Endodermal cell (in vitro differentiated cells): ENCODE measurements around the gene TKFC. TPM values are rescaled to one million over a fixed set of nuclear protein-coding genes. Genes with fewer than 3 reads are reported as not detected.

Source experiments
- DNase-seq: peaks from one replicate; pipeline ENCODE4 v3.0.0-alpha.2; 2017
- H3K27ac ChIP-seq: 2 replicates; pipeline ENCODE4 v1.5.1; 2013; ENCODE audit warnings: mild to moderate bottlenecking, low read depth, low read length, moderate library complexity
- H3K27me3 ChIP-seq: 2 replicates; pipeline ENCODE4 v1.6.1; 2013; ENCODE audit warnings: mild to moderate bottlenecking, low read length, moderate library complexity; ENCODE audit not compliant: insufficient read depth, control insufficient read depth, poor library complexity, severe bottlenecking
- H3K36me3 ChIP-seq: 2 replicates; pipeline ENCODE4 v1.7.0; 2013; ENCODE audit warnings: mild to moderate bottlenecking, low read length, moderate library complexity; ENCODE audit not compliant: control insufficient read depth, insufficient read depth
- H3K4me1 ChIP-seq: one replicate; pipeline ENCODE4 v1.7.0; 2013; ENCODE audit warnings: low read length; ENCODE audit not compliant: control insufficient read depth, insufficient read depth
- H3K4me3 ChIP-seq: 2 replicates; pipeline ENCODE4 v1.5.1; 2013; ENCODE audit warnings: mild to moderate bottlenecking, low read length, moderate library complexity
- H3K9ac ChIP-seq: 2 replicates; pipeline ENCODE4 v1.6.1; 2013; ENCODE audit warnings: mild to moderate bottlenecking, low read length, moderate library complexity; ENCODE audit not compliant: poor library complexity, severe bottlenecking; ENCODE audit errors: extremely low read depth
- H3K9me3 ChIP-seq: 2 replicates; pipeline ENCODE4 v1.6.1; 2013; ENCODE audit warnings: mild to moderate bottlenecking, low read length, moderate library complexity; ENCODE audit not compliant: control insufficient read depth
- H3K27ac Mint-ChIP-seq: 2 replicates; pipeline ENCODE4 v1.8.0; 2020; ENCODE audit warnings: mixed read lengths
- H3K27me3 Mint-ChIP-seq: 2 replicates; pipeline ENCODE4 v1.8.0; 2021; ENCODE audit warnings: mild to moderate bottlenecking, mixed read lengths; ENCODE audit not compliant: insufficient read depth
- H3K36me3 Mint-ChIP-seq: 2 replicates; pipeline ENCODE4 v1.8.0; 2020; ENCODE audit warnings: low read depth, mixed read lengths
- H3K4me1 Mint-ChIP-seq: 2 replicates; pipeline ENCODE4 v1.8.0; 2020; ENCODE audit warnings: mixed read lengths
- H3K4me3 Mint-ChIP-seq: 2 replicates; pipeline ENCODE4 v1.8.0; 2020; ENCODE audit warnings: mild to moderate bottlenecking, moderate library complexity, mixed read lengths
- H3K9me3 Mint-ChIP-seq: 2 replicates; pipeline ENCODE4 v1.8.0; 2020; ENCODE audit warnings: mild to moderate bottlenecking, mixed read lengths
- CTCF ChIP-seq: fragments of 200-600 bp; sonication (generic); conservative IDR thresholded peaks from 2 replicates; pipeline ENCODE4 v1.5.0; 2021; ENCODE audit warnings: antibody characterized with exemption, mild to moderate bottlenecking
- WGBS, 2 experiments: methylation state at CpG; one replicate each; pipeline versions ENCODE4 v1.1.5 to v1.1.7; 2013; ENCODE audit warnings: missing lambda C conversion rate in 2 of 2, mixed read lengths in 1 of 2; ENCODE audit not compliant: insufficient coverage in 1 of 2, insufficient read length in 1 of 2; 5-methylcytosine and 5-hydroxymethylcytosine counted together
- long read RNA-seq, 4 experiments: library from polyadenylated mRNA in 2 of 4; library from RNA in 1 of 4; library from capped mRNA in 1 of 4; stranded (forward) in 3 of 4; unstranded in 1 of 4; transcript quantifications; one replicate each; pipeline ENCODE4 v2.0.0, GENCODE V29; 2020 to 2021; ENCODE audit warnings: inconsistent platforms in 1 of 4
- polyA plus RNA-seq, 2 experiments: library from polyadenylated mRNA; stranded (reverse); fragments of 50-300 nt; gene quantifications; one replicate each; pipeline ENCODE4 v1.2.3, GENCODE V29; 2013
- total RNA-seq, 2 donors: library from RNA; stranded (reverse); fragmentation: NEBNext Ultra II Directional in 1 of 2; extraction: Animal tissue kit (Norgen Biotek cat#: 25700) in 1 of 2; gene quantifications; 2 replicates in 1 of 2; 3 replicates in 1 of 2; pipeline ENCODE4 v1.2.1, GENCODE V29; 2021

The TKFC gene
- total RNA-seq, result 100 to 1,000 TPM in 1 of 2 donors, 10 to 100 TPM in 1; 93.7 to 116 TPM
- 54.4 TPM for polyA plus RNA-seq (2013, experiment 1 of 2)
- polyA plus RNA-seq (2013, experiment 2 of 2), result 47.1 TPM
- long read RNA-seq, experiment 1, full-length matches to known transcripts, result 10 of 32 reads
- long read RNA-seq, experiment 1, partial matches to known transcripts, result 7 of 32 reads
- long read RNA-seq, experiment 1, other reads (novel, unspliced or antisense), result 15 of 32 reads
- long read RNA-seq, experiment 2, full-length matches to known transcripts, result 50 of 104 reads
- long read RNA-seq, experiment 2, partial matches to known transcripts, result 19 of 104 reads
- long read RNA-seq, experiment 2, other reads (novel, unspliced or antisense), result 35 of 104 reads
- long read RNA-seq, experiment 3, full-length matches to known transcripts, result 161 of 260 reads
- long read RNA-seq, experiment 3, partial matches to known transcripts, result 25 of 260 reads
- long read RNA-seq, experiment 3, other reads (novel, unspliced or antisense), result 74 of 260 reads
- long read RNA-seq, experiment 4, full-length matches to known transcripts, result 24 of 45 reads
- long read RNA-seq, experiment 4, partial matches to known transcripts, result 7 of 45 reads
- long read RNA-seq, experiment 4, other reads (novel, unspliced or antisense), result 14 of 45 reads

DNA sequence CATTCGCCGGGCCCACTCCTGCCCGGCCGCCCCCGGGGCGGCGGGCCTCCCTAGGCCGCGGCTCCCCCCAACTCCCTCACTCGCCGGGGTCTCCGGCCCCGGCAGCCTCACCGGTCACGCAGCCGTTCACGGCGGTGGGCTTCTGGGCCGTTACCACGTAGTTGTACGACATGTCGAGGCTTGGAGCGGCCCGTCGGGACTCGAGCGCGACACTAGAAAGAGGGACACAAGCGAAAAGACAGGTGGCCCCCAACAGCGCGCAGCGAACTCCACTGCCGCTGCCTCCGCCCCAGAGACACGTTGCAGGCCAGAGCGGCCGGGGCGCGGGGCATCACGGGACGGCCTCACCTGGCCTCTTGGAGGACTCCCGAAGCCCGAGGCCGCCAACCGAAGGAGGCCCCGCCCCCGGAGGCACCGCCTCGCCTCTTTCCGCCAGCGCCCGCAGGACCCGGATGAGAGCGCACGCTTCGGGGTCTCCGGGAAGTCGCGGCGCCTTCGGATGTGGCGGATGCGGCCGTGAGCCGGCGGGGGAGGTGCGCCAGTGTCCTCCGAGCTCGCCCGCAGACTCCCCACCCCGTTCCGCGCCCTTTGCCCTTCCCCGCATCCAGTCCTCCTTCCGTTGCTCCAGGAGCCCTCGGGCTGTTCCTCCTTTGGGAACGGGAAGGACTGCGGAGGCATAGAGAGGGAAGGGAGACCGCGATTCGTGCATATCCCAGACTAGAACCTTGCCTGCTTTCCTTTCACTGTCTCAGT lies at the start of gene TKFC, which contains the start of gene DDB1:
TSS of gene TKFC (plus strand) at position 432 of the 753 bp plus-strand sequence. CDS start 1,501 bp downstream, outside the sequence.
TSS of gene DDB1 (minus strand) at position 309 of the 753 bp plus-strand sequence. CDS start at position 172, 137 bp downstream.
- Mint-ChIP-seq H3K4me1 (peaks cover 17% of the 10 kb centered on the region), H3K27ac (peak within 1 kb of the TSS; percentile 99), H3K4me3 (peak within 1 kb of the TSS; percentile 97)

DNA sequence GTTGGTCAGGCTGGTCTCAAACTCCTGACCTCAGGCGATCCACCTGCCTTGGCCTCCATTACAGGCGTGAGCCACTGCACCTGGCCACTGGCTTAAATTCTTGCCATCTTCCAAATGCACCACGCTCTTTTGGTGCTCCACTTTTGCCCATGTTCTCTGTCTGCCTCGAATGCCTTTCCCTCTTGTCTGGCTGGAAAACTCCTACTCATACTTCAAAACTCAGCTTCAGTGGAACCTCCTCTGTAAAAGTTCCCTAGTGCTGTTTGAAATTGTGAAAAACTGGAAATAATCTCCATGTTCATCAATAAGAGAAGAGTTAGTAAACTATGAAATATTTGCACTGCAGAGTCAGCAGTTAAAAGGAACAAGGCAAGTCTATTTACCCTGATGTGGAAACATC lies 49.4 kb upstream of the TKFC start:
- DNase-seq, result no peak
- H3K9me3 Mint-ChIP-seq, result peaks cover 5% of the 10 kb centered on the region
- no peak overlapping the region for H3K27ac Mint-ChIP-seq
- H3K27me3 Mint-ChIP-seq, result peaks cover 13% of the 10 kb centered on the region
- no peak for TF ChIP-seq CTCF
- Histone ChIP-seq H3K27me3 (no peaks in the 10 kb centered on the region), H3K4me3 (no peak overlapping the region), H3K36me3 (peaks cover 11% of the 10 kb centered on the region), H3K27ac (no peak overlapping the region), H3K4me1 (no peaks in the 10 kb centered on the region), H3K9ac (no peak overlapping the region), H3K9me3 (peaks cover 7% of the 10 kb centered on the region)
- peaks cover 39% of the 10 kb centered on the region for H3K36me3 Mint-ChIP-seq
- H3K4me3 Mint-ChIP-seq, result no peak overlapping the region
- 89 to 94% methylated on average over 3 to 4 of the region's 4 CpGs for WGBS, 2 experiments
- peaks cover 6% of the 10 kb centered on the region for H3K4me1 Mint-ChIP-seq

More for the DNA sequence above, at the start of gene TKFC, which contains the start of gene DDB1:
- Histone ChIP-seq H3K4me1 (peaks cover 5% of the 10 kb centered on the region), H3K9me3 (no peaks in the 10 kb centered on the region), H3K4me3 (peak within 1 kb of the TSS; percentile 99), H3K27me3 (no peaks in the 10 kb centered on the region), H3K27ac (peak within 1 kb of the TSS; percentile 89), H3K9ac (peak within 1 kb of the TSS; percentile 100), H3K36me3 (peaks cover 26% of the 10 kb centered on the region)
- TF ChIP-seq CTCF, result no peak
- Mint-ChIP-seq H3K36me3 (peaks cover 18% of the 10 kb centered on the region), H3K27me3 (no peaks in the 10 kb centered on the region), H3K9me3 (no peaks in the 10 kb centered on the region)
- peak; percentile 99 for DNase-seq
- 0 to 2% methylated on average over 13 to 81 of the region's 81 CpGs for WGBS, 2 experiments

DNA sequence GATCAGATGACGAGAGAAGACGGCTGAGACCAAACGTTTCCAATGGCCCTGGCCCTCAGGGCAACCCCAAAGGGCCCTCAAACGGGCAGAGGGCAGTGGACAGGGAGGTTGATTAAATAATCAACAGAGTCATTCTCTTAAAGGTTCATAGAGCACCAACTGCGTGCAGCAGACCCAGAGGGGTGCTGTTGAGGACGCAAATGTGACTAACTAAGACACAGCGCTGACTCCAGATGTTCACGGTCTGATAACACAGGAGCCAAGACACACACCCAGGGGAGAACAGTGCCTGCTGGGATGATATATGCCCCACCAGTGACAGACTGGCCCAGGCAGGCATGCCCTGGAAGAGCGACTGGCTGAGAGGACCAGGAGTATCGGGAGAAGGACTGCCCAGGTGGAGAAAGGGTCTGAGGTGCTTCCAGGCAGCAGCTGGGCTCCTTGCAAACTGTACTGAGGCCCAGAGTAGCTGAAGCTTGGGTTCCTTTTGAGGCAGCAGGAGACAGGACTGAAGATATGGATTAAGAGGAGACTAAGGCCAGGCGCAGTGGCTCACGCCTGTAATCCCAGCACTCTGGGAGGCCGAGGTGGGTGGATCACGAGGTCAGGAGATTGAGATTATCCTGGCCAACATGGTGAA lies 45.6 kb upstream of the TKFC start:
- Mint-ChIP-seq H3K27ac (no peak overlapping the region), H3K27me3 (peaks cover 11% of the 10 kb centered on the region), H3K9me3 (peaks cover 5% of the 10 kb centered on the region), H3K4me3 (no peak overlapping the region), H3K4me1 (no peaks in the 10 kb centered on the region), H3K36me3 (peaks cover 33% of the 10 kb centered on the region)
- Histone ChIP-seq H3K36me3 (peaks cover 5% of the 10 kb centered on the region), H3K9ac (no peak overlapping the region), H3K4me1 (no peaks in the 10 kb centered on the region), H3K4me3 (no peak overlapping the region), H3K9me3 (peaks cover 7% of the 10 kb centered on the region), H3K27ac (no peak overlapping the region), H3K27me3 (no peaks in the 10 kb centered on the region)
- WGBS, 2 experiments, result 92 to 97% methylated on average over 11 to 14 of the region's 14 CpGs
- DNase-seq, result no peak
- TF ChIP-seq CTCF, result no peak
